Endothelial cell of umbilical vein (primary cell): ENCODE data around the gene KDSR. TPM values are rescaled to one million over a fixed set of nuclear protein-coding genes. Genes with fewer than 3 reads are reported as not detected.

Experiments
- BruUV-seq: library from RNA; stranded (reverse); fragments of 400-500 nt; replicated peaks from 2 replicates; lab custom pipeline; 2021; lab: Mats Ljungman, UMichigan
- CTCF ChIA-PET: fragments of 300-600, 350-600 bp; sonication (Branson Sonifier 250); formaldehyde crosslinking; loops from one replicate; lab custom pipeline; 2021; ENCODE audit warnings: antibody characterized with exemption, inconsistent platforms; lab: Charles Lee
- POLR2A ChIA-PET: fragments of 300-600, 350-600 bp; sonication (Branson Sonifier 250); formaldehyde crosslinking; loops from one replicate; lab custom pipeline; 2021; ENCODE audit warnings: antibody characterized with exemption, inconsistent platforms; lab: Charles Lee
- DNase-seq: peaks from one replicate; pipeline ENCODE4 v3.0.0-alpha.2; 2011; ENCODE audit warnings: low read depth, low spot score
- FAIRE-seq: peaks from 2 replicates; lab custom pipeline; 2011; peaks lifted over from hg19 to GRCh38; lab: Jason Lieb, UNC
- H2AFZ ChIP-seq: 2 replicates; pipeline ENCODE4 v1.6.0; 2012; ENCODE audit warnings: low read depth, low read length, control low read depth, inconsistent platforms
- H3K27ac ChIP-seq: 2 replicates; pipeline ENCODE4 v1.5.1; 2011; ENCODE audit warnings: low read depth, mild to moderate bottlenecking, control low read depth, low read length, moderate library complexity; ENCODE audit not compliant: insufficient read depth
- H3K27me3 ChIP-seq, 2 experiments: 2 replicates each; pipeline versions ENCODE4 v1.6.0 to v1.6.1; 2011; ENCODE audit warnings: low read length in 2 of 2, mixed read lengths in 1 of 2; ENCODE audit not compliant: control insufficient read depth in 2 of 2, insufficient read depth in 2 of 2
- H3K36me3 ChIP-seq, 2 experiments: 2 replicates in 1 of 2; 3 replicates in 1 of 2; pipeline ENCODE4 v1.5.1; 2011; ENCODE audit warnings: low read length in 2 of 2, mild to moderate bottlenecking in 1 of 2, moderate library complexity in 1 of 2; ENCODE audit not compliant: control insufficient read depth in 2 of 2, insufficient read depth in 2 of 2; ENCODE audit errors: extremely low read depth in 1 of 2
- H3K4me1 ChIP-seq: 3 replicates; pipeline ENCODE4 v1.5.1; 2011; ENCODE audit warnings: mild to moderate bottlenecking, low read length; ENCODE audit not compliant: control insufficient read depth, insufficient read depth; ENCODE audit errors: extremely low read depth
- H3K4me2 ChIP-seq: 2 replicates; pipeline ENCODE4 v1.6.1; 2011; ENCODE audit warnings: low read length, control low read depth, mixed read lengths; ENCODE audit not compliant: insufficient read depth
- H3K4me3 ChIP-seq, 3 experiments: fragments of 200-600 bp in 1 of 3; sonication (generic), shearing (Covaris generic) in 1 of 3; replicated peaks in 1 of 3; 2 replicates each; pipeline ENCODE4 v1.5.1; 2011 to 2016; ENCODE audit warnings: control low read depth in 3 of 3, low read length in 3 of 3, mild to moderate bottlenecking in 2 of 3, inconsistent platforms in 1 of 3, low read depth in 1 of 3, moderate library complexity in 1 of 3; ENCODE audit not compliant: insufficient read depth in 1 of 3
- H3K79me2 ChIP-seq: 2 replicates; pipeline ENCODE4 v1.6.0; 2012; ENCODE audit warnings: low read length, inconsistent platforms; ENCODE audit not compliant: control insufficient read depth, insufficient read depth
- H3K9ac ChIP-seq: replicated peaks from 2 replicates; pipeline ENCODE3; 2011; ENCODE audit warnings: low read length, control low read depth; ENCODE audit not compliant: insufficient read depth; ENCODE audit errors: extremely low read depth
- H3K9me1 ChIP-seq: replicated peaks from 3 replicates; pipeline ENCODE4 v1.6.0; 2011; ENCODE audit warnings: mild to moderate bottlenecking, low read length; ENCODE audit not compliant: control insufficient read depth, insufficient read depth; ENCODE audit errors: extremely low read depth
- H3K9me3 ChIP-seq: replicated peaks from 2 replicates; pipeline ENCODE4 v1.5.1; 2012; ENCODE audit warnings: low read length, inconsistent platforms; ENCODE audit not compliant: control insufficient read depth, insufficient read depth
- H4K20me1 ChIP-seq: replicated peaks from 2 replicates; pipeline ENCODE3; 2011; ENCODE audit warnings: mild to moderate bottlenecking, low read length; ENCODE audit not compliant: control insufficient read depth, insufficient read depth; ENCODE audit errors: extremely low read depth
- EZH2 ChIP-seq: IDR thresholded peaks from 2 replicates; pipeline ENCODE4 v1.6.1; 2012; ENCODE audit warnings: borderline replicate concordance, low read depth, mild to moderate bottlenecking, moderate library complexity, low read length, inconsistent platforms; ENCODE audit not compliant: severe bottlenecking
- FOS ChIP-seq: IDR thresholded peaks from 2 replicates; pipeline ENCODE4 v1.6.1; 2011; ENCODE audit warnings: mild to moderate bottlenecking, low read length, moderate library complexity, borderline replicate concordance; ENCODE audit not compliant: insufficient read depth
- GATA2 ChIP-seq: IDR thresholded peaks from 2 replicates; pipeline ENCODE4 v1.7.0; 2011; ENCODE audit warnings: low read depth, mild to moderate bottlenecking, moderate library complexity, mixed read lengths, low read length; ENCODE audit not compliant: insufficient read length, insufficient read depth
- JUN ChIP-seq: IDR thresholded peaks from 2 replicates; pipeline ENCODE4 v1.6.1; 2011; ENCODE audit warnings: borderline replicate concordance, low read depth; ENCODE audit not compliant: insufficient read length, insufficient read depth
- MAX ChIP-seq: IDR thresholded peaks from 2 replicates; pipeline ENCODE4 v1.6.1; 2011; ENCODE audit not compliant: insufficient read depth, insufficient read length
- MYC ChIP-seq: IDR thresholded peaks from one replicate; pipeline ENCODE4 v1.6.1; 2011; ENCODE audit warnings: mild to moderate bottlenecking, low read depth, low read length
- POLR2A ChIP-seq: IDR thresholded peaks from 2 replicates; pipeline ENCODE4 v1.6.1; 2012; ENCODE audit warnings: low read depth, mild to moderate bottlenecking, control low read depth, low read length
- POLR2AphosphoS5 ChIP-seq: IDR thresholded peaks from 2 replicates; pipeline ENCODE4 v1.6.1; 2012; ENCODE audit warnings: low read depth, mild to moderate bottlenecking, control low read depth, low read length, moderate library complexity; ENCODE audit not compliant: insufficient read depth
- dilution Hi-C: fragments of 300-500 bp; cut with MboI; formaldehyde crosslinking; loops from one replicate; pipeline ENCODE4 v1.15.0; 2019; ENCODE audit warnings: low sequenced_read_pairs; ENCODE audit not compliant: extremely low pct_ligation_motif_present
- intact Hi-C: fragments of 100-400 bp; cut with micrococcal nuclease; formaldehyde crosslinking; loops from one replicate; pipeline ENCODE4 v1.10.0; 2022
- polyA plus RNA-seq, 4 experiments: library from polyadenylated mRNA; depleted of rRNA in 3 of 4; stranded (reverse) in 3 of 4; unstranded in 1 of 4; fragments of >200 nt; gene quantifications; 2 replicates each; pipeline versions ENCODE4 v1.2.1 to v1.2.3, GENCODE V29; 2011 to 2012; ENCODE audit warnings: missing spikeins in 1 of 4
- total RNA-seq: library from RNA; stranded (reverse); gene quantifications from 2 replicates; pipeline ENCODE4 v1.2.3, GENCODE V29; 2021
- TF ChIP-seq, protein P1 (sequence below), 2 donors: IDR thresholded peaks; 1 replicate in 1 of 2; 2 replicates in 1 of 2; pipeline ENCODE4 v1.5.1; 2011; ENCODE audit warnings: low read length in 2 of 2, mild to moderate bottlenecking in 2 of 2, moderate library complexity in 2 of 2, control low read depth in 1 of 2, inconsistent platforms in 1 of 2, low read depth in 1 of 2; ENCODE audit not compliant: insufficient read depth in 1 of 2; ENCODE audit errors: extremely low read depth in 1 of 2

Gene KDSR
- total and polyA plus RNA-seq, 2 donors (not counting 3 experiments of a cell fraction or from before 2014, with no cell fraction given): 17.1 to 43.1 TPM

- Histone ChIP-seq H2AFZ (no peak overlapping the region), H3K9me3 (no peaks in the 10 kb centered on the region), H3K27me3 (no peaks in the 10 kb centered on the region), H3K4me2 (no peak overlapping the region), H3K27ac (no peak overlapping the region), H4K20me1 (no peaks in the 10 kb centered on the region), H3K4me1 (no peaks in the 10 kb centered on the region), H3K4me3 (no peak overlapping the region), H3K9me1 (no peaks in the 10 kb centered on the region), H3K9ac (no peak overlapping the region), H3K79me2 (no peaks in the 10 kb centered on the region), H3K36me3 (peaks cover 11 to 22% of the 10 kb centered on the region in 2 experiments)
- CTCF ChIA-PET: interaction anchor here (1.0 kb wide), 1 partner anchor 9 kb away, joined by 3 read pairs; no protein-coding TSS in a partner anchor
- BruUV-seq: no TSS peak
- FAIRE-seq (no peak), DNase-seq (no peak)
- intact Hi-C loops (no loop called here), dilution Hi-C loops (no loop called here)
- no peak for TF ChIP-seq MYC
- TF ChIP-seq, protein P1, sequence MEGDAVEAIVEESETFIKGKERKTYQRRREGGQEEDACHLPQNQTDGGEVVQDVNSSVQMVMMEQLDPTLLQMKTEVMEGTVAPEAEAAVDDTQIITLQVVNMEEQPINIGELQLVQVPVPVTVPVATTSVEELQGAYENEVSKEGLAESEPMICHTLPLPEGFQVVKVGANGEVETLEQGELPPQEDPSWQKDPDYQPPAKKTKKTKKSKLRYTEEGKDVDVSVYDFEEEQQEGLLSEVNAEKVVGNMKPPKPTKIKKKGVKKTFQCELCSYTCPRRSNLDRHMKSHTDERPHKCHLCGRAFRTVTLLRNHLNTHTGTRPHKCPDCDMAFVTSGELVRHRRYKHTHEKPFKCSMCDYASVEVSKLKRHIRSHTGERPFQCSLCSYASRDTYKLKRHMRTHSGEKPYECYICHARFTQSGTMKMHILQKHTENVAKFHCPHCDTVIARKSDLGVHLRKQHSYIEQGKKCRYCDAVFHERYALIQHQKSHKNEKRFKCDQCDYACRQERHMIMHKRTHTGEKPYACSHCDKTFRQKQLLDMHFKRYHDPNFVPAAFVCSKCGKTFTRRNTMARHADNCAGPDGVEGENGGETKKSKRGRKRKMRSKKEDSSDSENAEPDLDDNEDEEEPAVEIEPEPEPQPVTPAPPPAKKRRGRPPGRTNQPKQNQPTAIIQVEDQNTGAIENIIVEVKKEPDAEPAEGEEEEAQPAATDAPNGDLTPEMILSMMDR (IDR thresholded peaks at IDR 0.05; ENCODE audit: extremely low read depth in 1 of 2, insufficient read depth in 1 of 2, low read depth in 1 of 2, low read length in 2 of 2): no peak
- no peak for TF ChIP-seq POLR2AphosphoS5
- TF ChIP-seq JUN: no peak
- TF ChIP-seq POLR2A: no peak
- no peak for TF ChIP-seq MAX
- TF ChIP-seq FOS: no peak
- no peak for TF ChIP-seq EZH2
- no peak for TF ChIP-seq GATA2
- POLR2A ChIA-PET: interaction anchor here (0.8 kb wide), 1 partner anchor 11 kb away, joined by 3 read pairs; no protein-coding TSS in a partner anchor
Measured at GRCh38 chr18:63356272-63356896, 10.6 kb downstream of the KDSR start.
